Fibroblast of peridontal ligament (primary cell): ENCODE measurements around the gene KCNG4.

Experiments
- DNase-seq: peaks from one replicate; pipeline ENCODE4 v3.0.0-alpha.2; 2010; ENCODE audit errors: extremely low read depth

Gene KCNG4

DNA sequence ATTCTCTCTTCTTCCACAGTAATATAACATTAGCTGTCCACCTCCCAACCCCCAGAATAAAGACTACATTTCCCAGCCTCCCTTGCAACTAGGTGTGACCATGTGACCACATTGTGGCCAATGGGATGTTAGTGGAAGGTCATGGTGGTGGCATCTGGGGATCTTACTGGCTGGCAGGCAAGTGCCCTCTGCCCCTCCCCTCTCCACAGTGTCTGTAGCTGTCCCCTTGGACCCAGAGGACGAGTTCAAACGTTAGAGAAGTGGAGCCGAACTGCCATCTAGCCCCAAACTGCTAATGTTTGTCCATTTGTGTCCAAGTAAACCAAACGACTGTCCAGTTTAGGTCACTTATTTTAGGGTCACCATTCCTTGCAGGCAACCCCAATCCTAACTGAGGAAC is 26.6 kb upstream of the KCNG4 start:
- DNase-seq, result peak; percentile 18

GRCh38 chr16:84262939-84263338 is 23.1 kb upstream of the KCNG4 start:
- DNase-seq, result no peak

DNA sequence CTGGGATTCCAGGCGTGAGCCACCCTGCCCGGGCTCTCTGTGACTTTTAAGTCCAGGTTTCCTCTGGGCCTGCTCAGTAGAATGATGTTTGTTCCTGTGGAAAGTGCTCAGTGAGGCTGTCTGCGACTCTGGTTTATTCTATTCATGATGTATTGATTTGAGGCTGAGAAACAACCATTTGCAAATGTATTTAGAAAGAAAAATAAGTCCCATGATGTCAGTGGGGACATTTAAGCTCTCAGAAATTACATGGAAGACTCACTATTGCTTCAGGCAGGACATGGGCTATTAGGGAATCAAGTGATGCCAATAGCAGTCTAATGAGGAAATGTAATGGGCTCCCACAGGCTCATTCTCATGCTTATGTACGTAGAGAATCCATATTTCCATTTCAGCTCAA is 22.2 kb upstream of the KCNG4 start:
- no peak for DNase-seq

GRCh38 chr16:84260766-84261554 is 21.1 kb upstream of the KCNG4 start:
- DNase-seq, result no peak

DNA sequence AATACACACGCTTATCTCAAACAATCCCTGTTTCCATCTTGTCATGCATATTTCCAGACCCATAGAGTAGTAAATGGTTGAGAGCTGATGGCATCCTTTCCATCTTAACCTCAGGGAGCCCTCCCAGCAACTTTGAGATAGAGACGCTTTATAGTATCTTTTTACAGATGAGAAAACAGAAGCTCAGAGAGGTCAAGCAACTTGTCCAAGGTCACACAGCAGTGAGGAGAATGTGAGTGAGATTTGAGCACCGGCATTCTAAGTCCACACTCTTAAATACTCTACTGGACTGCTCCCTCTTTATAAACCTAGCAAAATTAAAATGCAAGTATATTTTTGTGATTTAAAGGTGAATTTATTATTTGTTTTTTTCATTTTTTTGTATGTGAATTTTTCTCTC is 19.9 kb upstream of the KCNG4 start:
- DNase-seq, result no peak

GRCh38 chr16:84258266-84258665 is 18.5 kb upstream of the KCNG4 start:
- DNase-seq, result no peak

DNA sequence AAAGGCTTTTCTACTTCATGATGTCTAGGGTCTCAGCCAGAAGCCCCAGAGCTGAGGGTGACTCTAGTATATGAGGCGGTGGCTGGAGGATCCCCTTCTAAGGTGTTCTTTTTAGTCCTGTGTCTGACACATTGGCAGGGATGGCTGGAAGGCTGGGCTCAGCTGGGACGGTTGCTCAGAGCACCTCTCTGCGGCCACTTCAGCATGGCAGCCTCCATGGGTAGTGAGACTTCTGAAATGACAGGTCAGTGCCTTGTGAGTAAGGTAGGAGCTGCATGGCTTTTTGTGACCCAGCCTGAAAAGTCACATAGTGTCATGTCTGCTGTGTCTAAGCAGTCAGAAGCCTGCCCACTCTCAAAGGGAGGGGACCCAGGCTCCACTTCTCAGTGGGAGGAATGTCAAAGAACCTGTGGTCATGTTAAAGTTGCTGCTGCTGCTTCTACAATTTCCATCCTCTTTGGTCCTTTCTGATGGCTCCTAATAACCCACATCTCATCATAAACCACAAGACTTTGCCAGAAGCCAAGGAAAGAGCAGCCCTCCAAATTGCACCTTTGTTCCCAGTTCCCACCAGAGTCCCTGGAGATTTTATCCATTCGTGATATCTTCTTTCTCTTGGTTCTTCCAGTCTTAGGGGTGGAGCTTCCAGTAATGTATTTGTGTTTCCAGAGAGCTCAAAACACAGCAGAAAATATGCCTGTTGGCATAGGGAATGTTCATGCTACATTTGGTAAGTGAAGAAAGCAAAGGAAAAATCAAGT is 15.4 kb upstream of the KCNG4 start:
- DNase-seq, result no peak

DNA sequence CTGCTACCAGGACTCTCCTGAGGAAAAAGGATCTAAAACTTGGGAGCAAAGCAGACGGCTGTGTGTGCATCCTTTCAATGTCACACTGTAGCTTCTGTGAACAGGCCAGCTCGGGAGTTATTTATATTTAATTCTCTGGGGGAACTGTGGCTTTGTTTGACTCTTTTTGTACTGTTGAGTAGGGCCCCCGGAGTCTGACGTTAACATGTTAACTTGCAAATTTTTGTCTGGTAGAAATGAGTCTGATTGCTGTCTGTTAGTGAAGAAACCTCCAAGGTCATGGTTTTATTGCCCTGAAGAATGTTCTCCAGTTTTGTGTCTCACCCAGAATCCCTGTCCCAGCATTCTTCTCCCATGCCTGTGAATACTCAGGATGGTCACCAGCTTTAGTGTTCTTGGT is 14.2 kb upstream of the KCNG4 start:
- no peak for DNase-seq

- DNase-seq, result no peak
Observed at GRCh38 chr16:84253173-84253572, 13.4 kb upstream of the KCNG4 start.

- no peak for DNase-seq
Observed at GRCh38 chr16:84252184-84252583, 12.4 kb upstream of the KCNG4 start.

DNA sequence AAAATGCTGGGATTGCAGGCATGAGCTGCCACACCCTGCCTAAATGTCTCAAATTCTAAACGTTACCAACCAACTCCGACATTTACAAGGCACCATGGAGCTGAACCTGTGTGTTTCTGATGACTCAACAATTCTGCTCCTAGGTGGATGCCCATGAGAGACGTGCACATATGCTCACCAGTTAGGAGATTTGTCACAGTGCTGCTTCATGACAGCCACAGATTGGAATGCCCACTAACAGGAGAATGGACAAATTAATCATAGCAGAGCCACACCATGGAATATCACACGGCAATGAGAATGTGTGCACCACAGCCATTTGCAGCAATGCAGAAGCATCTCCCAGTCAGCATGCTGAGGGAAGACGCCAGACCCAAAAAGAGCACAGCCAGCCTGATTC is 8.0 kb upstream of the KCNG4 start:
- no peak for DNase-seq

DNA sequence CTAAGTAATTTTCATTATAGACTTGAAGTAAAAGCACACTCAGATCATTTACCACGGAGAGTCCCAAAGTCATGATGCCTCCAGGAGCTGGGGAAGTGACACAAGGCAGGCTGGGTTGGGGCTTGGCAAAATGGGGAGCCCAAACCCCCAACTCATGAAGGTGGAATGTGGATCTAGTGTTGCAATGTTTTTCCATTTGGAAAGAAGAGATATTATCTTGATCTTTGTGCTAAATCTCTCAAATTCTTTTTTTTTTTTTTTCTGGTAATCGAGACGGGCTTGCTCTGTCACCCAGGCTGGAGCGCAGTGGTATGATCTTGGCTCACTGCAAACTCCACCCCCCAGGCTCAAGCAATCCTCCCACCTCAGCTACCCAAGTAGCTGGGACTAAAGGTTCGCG is 7.5 kb upstream of the KCNG4 start:
- DNase-seq, result no peak

DNA sequence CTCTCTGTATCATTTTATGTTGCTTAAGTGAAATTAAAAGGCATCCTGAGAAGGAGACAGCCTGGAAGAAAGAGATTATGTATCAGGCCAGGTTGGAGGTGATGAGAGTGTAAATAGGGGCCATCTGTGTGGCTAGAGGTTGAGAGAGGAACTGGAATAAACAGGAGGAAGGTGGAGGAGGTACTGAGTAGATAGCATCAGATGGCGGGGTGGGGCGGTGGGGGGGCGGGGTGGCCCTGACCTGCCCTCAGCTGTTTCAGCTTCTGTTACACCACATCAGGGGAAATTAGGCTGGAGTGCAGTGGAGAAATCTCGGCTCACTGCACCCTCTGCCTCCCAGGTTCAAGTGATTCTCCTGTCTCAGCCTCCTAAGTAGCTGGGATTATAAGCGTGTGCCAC is 6.9 kb upstream of the KCNG4 start:
- no peak for DNase-seq

DNA sequence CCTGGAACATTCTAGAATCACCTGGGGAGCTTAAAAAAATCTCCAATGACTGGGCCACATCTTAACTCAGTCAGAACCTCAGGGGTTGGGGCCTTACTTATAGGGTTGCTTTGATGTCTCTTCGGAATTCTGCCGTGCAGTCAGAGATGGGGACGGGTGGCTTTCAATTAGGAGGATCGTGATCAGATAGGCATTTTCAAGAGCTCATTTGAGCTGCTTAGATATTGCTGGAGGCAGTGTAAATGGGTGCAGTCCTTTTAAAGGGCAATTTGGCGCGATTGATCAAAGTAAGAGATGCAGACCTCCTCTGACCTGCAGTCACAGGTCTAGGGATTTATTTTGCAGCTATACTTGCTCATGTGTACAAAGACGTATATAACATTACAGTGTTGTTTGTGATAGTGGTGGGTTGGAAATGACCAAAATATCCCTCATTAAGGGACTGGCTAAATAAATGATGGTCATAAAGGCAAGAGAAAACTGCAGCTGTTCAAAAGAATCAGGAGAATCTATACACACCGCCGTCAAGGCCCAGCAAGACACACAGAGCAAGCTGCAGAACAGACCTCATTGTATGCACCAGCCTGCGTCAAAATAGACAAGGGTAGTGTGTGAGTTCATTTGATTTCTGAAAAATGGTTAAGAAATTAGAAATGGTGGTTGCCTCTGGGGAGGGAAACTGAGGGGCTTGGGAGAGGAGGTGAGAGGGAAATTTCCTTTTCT is 6.3 kb upstream of the KCNG4 start:
- DNase-seq, result no peak

- DNase-seq, result no peak
Observed at GRCh38 chr16:84244728-84245127, 4.9 kb upstream of the KCNG4 start.

DNA sequence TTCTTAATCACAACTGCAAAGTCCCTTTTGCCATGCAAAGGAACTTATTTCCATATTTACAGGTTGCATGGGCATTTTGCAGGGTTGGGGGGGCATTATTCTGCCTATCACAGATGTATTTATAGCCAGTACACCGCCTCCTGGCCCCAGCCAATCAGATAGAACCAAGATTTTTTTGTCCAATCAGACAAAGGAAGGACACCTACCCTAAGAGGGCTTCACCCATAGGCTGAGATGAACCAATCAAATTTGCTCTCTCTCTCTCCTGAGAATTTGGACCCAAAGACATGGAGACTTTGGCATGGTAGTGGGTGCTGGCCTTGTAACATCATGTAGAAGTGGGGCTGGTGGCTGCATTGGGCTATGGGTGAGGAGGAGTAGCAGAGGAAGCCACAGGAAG is 3.9 kb upstream of the KCNG4 start:
- no peak for DNase-seq

DNA sequence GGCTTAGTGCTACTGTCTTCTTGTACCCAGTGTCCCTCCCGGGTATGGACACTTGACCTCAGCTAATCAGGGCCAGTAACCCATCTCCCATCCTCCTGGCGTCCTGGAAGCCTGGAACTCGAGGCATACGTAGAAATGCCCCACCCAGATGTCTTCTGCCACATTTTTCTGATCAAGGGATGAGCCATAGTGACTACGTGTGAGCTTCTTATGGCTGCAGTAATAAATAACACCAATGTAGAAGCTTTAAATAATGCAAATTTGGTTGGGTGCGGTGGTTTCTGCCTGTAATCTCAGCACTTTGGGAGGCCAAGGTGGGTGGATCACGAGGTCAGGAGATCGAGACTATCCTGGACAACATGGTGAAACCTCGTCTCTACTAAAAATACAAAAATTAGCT is 3.0 kb upstream of the KCNG4 start:
- DNase-seq, result no peak

GRCh38 chr16:84241778-84242177 is 2.0 kb upstream of the KCNG4 start:
- no peak for DNase-seq

GRCh38 chr16:84240455-84240854 is 643 bp upstream of the KCNG4 start:
- no peak for DNase-seq

DNA sequence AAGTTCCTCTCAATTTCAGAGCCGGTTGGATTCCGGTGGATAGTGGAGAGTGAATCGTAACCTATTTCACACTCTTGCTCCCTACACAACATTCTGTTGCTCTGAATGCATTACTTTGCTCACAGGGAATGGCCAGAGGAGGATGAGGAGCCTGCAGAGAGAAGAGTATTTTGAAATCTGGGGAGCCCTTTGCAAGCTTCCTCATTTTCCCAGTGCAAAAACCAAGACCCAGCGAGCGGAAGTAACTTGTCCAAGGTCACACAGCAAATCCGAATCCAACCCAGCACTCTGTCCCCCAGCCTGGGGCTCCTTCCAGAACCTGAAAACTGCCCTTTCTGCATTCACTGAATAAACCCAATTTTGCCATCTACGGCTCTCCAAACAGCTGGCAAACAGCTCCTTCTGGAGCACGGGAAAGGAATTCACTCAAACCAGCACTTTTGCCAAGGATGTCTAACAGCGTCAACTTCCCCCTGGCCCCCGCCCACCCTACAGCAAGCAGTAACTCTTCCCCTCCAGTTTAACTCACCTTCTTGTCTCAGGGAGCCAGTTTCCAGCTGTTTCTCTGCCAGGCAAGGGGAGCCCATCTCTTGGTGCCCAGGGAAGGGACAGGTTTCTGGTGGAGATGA is 557 bp downstream of the KCNG4 start:
- DNase-seq, result peak; percentile 19

GRCh38 chr16:84237994-84238750 is 1.6 kb downstream of the KCNG4 start:
- DNase-seq, result no peak

DNA sequence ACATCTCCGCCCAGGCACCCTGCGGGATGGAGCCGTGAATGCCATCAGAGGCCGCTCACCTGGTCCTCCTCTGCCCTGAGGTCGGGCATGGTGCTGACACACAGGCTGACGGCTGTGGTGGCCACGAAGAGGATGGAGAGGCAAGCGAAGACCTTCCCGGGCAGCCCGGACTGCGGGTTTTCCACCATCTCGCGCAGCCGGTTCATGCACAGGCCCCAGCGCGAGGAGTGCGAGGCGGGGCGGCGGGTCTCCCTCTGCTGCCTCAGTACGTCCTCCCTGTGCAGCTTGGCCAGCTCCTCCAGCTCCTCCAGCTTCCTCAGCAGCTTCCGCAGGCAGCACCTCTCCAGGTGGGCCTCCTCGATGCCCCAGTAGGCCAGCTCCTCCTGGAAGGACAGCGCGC is 3.1 kb downstream of the KCNG4 start:
- no peak for DNase-seq
